Peyer's patch (tissue), 4 donors: ENCODE results near the gene RRAD.

Experiments used
- CTCF ChIP-seq, 6 experiments: fragments of 450-650 bp in 4 of 6; fragments of 200-600 bp in 2 of 6; sonication (generic) in 1 of 6; IDR thresholded peaks; one replicate each; pipeline ENCODE4 v1.5.1; 2017 to 2019; ENCODE audit warnings: antibody characterized with exemption in 6 of 6, mild to moderate bottlenecking in 3 of 6, moderate library complexity in 1 of 6
- POLR2A ChIP-seq, 2 donors: fragments of 450-650 bp; IDR thresholded peaks; one replicate each; pipeline ENCODE4 v1.5.1; 2017; ENCODE audit warnings: antibody characterized with exemption in 2 of 2, mild to moderate bottlenecking in 2 of 2, moderate library complexity in 2 of 2

GRCh38 chr16:66908762-66909559, 16.4 kb downstream of the RRAD start:
- TF ChIP-seq POLR2A (IDR thresholded peaks at IDR 0.05) (no peak), CTCF (IDR thresholded peaks at IDR 0.05) (no peak)
